ENCODE results near the gene FBXW10.
"Not testable (repeated sequence)": the region's sequence is repeated elsewhere in the genome, so short reads cannot be mapped to it uniquely, and the experiment has no call there.

The FBXW10 gene

DNA sequence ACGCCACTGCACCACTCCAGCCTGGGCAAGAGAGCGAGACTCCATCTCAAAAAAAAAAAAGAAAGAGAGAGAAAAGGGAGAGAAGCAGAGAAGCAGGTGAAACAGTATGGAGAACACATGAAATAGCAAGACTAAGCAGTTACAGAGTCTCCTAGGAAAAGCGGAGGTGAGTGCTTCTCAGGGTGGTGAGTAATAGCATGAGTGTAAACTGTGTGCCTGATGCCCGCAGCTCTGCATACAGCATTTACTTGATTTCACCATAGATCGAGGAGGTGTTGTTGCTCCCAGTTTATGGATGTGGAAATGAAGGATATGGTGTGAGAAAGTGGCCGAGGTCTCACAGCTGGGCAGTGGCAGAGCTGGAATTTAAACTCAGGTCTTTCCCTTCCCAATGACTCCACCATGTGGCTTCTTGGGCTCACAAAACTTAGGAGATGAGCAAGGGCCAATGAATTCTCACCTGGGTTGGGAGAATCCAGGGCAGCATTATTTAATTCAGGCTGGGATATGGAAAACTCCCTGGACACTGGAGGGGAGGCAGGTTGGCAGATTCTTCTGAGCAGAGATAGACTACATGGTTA, 10.1 kb downstream of the FBXW10 start:
- DNase-seq (ENCODE audit: low read depth in 3 of 3): not testable (repeated sequence)

GRCh38 chr17:18755969-18756368, 12.1 kb downstream of the FBXW10 start:
- not testable (repeated sequence) for DNase-seq (ENCODE audit: low read depth in 3 of 3)

DNA sequence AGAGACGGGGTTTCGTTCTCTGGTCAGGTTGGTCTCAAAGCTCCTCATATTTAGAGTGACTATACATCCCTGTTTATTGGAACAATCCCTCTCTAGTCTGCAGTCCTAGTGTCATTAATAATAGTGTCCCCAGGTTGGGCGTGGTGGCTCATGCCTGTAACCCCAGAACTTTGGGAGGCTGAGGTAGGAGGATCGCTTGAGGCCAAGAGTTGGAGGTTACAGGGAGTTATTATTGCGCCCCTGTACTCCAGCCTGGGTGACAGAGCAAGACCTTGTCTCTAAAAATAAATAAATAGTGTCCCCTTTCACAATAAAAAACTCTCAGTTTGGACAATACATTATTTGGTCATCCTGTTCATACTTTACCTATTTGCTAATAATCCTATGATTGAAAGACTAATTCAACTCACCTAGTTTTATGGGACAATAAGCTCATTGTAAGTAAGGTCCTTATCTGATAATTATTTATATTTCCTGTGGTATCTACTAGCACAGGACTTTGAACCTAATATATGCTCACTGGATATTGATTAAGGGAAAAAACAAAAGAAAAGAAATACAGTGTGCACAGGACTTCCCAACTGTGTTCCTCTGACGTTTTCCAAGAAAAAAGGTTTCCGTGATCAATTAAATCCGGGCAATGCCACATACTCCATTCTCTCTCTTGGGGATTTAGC, 13.7 kb downstream of the FBXW10 start:
- not testable (repeated sequence) for DNase-seq (ENCODE audit: low read depth in 3 of 3)

DNA sequence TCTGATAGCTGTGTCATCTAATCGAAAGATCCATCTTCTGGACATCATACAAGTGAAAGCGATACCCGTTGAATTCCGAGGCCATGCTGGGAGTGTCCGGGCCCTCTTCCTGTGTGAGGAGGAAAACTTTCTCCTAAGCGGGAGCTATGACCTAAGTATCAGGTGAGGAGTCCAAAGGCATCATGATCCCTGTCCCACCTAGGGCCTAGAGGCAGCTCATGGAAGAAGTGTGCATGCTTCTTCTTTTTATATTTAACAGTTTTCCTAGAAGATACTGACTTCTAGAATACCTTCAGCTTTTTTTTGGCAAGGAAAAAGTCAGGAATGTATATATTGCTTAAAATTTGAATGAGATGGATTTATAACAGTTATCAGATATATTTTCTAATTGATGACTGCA, 14.5 kb downstream of the FBXW10 start:
- not testable (repeated sequence) for DNase-seq (ENCODE audit: low read depth in 3 of 3)

DNA sequence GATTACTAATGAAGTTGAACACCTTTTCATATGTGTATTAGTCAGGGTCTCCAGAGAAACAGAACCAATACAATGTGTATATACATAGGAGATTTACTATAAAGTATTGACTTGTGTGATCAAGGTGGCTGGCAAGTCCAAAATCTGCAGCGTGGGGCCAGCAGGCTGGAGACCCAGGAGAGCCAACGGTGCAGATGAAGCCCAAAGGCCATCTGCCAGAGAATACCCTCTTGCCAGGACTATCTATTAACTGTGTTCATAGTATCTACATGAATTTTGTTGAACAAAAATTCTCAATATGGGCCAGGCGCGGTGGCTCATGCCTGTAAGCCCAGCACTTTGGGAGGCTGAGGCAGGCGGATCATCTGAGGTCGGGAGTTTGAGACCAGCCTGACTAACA, 16.4 kb downstream of the FBXW10 start:
- DNase-seq (ENCODE audit: low read depth in 3 of 3): not testable (repeated sequence)

DNA sequence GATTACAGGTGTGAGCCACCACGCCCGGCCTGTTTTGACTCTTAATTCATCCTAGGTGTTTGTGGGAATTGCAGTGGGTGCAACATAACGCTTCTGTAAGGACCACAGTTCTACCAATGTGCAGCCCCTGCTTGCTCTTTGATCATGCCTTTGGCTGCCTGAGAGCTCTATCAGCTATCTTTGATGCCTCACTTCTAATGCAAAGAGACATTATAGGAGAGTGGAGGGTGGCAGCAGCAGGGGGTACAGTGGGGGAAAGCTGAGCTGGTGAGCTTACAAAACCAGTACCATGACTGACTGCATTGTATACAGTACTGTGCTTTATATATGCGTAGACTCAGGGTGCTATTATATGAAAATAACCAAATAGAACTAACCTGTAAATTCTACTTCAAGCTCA, 26.7 kb downstream of the FBXW10 start:
- not testable (repeated sequence) for DNase-seq (ENCODE audit: low read depth in 3 of 3)

DNA sequence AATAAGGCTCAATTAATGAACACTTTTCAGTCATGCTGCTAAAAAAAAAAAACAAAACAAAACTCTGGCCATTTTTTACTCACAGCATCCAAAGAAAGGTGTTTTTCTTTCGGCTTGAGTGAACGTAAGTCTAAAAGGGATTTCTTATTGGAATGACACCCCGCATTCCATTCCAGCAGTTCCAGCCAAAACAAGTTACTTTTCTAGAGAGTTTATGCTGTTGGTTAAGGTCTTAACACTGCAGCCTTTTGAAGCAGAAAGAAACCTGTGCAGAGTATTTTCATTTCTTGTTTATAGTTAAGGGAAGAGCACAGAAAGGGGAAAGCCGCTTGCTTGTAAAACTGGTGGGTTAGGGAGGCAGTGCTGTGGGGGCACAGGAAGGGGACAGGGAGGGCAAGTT, 27.2 kb downstream of the FBXW10 start:
- DNase-seq (ENCODE audit: low read depth in 3 of 3): not testable (repeated sequence)

- DNase-seq (ENCODE audit: low read depth in 3 of 3): no peak
Measured at GRCh38 chr17:18772471-18772870, 28.6 kb downstream of the FBXW10 start.

GRCh38 chr17:18780991-18781718, 37.3 kb downstream of the FBXW10 start, which contains the start of gene TVP23B:
TSS of gene TVP23B (plus strand) at chr17:18781183. CDS start at chr17:18781294, 111 bp downstream.
- peak; percentile 96 to 97 (median 97) for DNase-seq (ENCODE audit: low read depth in 3 of 3)

DNA sequence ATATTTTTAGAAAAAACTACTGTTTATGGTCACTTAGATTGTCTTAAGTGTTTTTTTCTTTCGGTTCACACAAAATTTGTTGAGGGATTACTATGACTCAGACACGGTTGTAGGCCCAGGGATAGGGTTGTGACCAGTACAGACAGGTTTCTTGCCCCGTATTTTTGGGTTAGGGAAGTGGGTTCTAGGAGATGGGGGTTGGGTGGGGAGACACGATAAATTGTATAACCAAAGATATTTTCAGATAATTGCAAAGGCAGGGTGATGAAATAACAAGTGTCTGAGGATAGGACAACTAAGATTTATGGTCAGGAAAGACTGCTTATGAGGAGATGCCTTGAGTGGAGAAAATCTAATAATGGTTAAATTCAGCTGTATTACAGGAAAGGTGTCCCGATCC, 38.0 kb downstream of the FBXW10 start:
- DNase-seq (ENCODE audit: low read depth in 3 of 3): not testable (repeated sequence)

DNA sequence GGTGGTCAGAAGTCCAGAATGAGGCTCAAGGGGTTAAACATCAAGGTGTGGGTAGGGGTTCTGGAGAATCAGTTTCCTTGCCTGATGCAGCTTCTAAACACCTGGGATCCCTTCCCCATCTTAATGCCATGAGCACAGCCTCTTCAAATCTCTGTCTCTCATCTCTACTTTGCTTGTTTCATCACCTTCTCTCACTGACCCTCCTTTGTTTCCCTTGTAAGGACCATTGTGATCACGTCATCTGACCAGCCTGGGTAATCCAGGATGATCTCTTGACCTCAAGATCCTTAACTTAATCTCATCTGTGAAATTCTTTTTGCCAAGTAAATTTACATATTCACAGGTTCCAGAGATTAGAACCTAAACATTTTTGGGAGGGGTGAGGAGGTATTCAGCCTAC, 42.1 kb downstream of the FBXW10 start:
- DNase-seq (ENCODE audit: low read depth in 3 of 3): not testable (repeated sequence)

DNA sequence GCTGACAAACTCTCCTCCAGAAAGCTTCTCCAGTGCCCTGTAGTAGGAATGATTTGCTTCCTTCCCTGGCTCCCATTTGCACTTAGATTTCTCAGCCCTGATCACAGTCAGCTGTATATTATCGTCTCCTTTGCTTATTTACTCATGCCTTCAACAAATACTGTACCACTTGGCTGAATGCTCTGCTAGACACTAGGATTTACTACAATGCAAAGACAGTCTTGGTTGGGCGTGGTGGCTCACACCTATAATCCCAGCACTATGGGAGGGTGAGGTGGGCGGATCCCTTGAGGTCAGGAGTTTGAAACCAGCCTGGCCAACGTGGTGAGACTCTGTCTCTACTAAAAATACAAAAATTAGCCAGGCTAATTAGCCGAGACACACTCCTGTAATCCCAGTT, 43.0 kb downstream of the FBXW10 start:
- not testable (repeated sequence) for DNase-seq (ENCODE audit: low read depth in 3 of 3)

GRCh38 chr17:18791402-18791801, 47.5 kb downstream of the FBXW10 start:
- DNase-seq (ENCODE audit: low read depth in 3 of 3): not testable (repeated sequence)

DNA sequence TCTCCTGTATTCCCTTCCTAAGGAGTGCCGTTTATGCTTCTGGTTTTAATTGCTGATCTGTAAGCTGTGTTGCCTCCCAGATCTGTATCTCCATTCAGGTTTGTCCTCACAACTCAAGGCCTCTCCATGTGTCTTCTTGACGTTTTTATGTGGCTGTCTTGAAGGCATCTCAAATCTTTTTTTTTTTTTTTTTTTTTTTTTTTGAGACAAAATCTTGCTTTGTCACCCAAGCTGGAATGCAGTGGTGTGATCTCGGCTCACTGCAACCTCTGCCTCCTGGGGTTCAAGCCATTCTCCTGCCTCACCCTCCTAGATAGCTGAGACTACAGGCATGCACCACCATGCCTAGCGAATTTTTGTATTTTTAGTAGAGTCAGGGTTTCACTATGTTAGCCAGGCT, 51.0 kb downstream of the FBXW10 start:
- DNase-seq (ENCODE audit: low read depth in 3 of 3): not testable (repeated sequence)

DNA sequence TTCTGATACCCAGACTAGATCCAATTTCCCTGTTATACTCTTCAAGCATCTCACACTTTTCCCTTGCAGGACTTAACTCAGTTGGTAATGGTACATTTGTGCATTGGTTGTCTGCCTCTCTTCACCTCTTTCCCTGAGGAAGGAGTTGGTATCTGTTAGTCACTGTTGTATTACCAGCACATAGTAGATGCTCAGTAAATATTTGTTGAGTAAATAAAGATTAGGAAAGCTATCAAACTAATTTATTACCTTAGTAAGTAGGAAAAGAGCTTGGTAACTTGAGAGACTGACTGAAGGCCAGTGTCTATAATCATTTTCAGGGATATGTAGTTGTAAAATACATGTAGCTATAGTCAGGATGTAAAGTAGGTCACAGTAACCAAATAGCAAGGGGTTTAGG, 53.0 kb downstream of the FBXW10 start:
- DNase-seq (ENCODE audit: low read depth in 3 of 3): not testable (repeated sequence)

GRCh38 chr17:18803458-18804245, 59.8 kb downstream of the FBXW10 start:
- DNase-seq (ENCODE audit: low read depth in 3 of 3): not testable (repeated sequence)

DNA sequence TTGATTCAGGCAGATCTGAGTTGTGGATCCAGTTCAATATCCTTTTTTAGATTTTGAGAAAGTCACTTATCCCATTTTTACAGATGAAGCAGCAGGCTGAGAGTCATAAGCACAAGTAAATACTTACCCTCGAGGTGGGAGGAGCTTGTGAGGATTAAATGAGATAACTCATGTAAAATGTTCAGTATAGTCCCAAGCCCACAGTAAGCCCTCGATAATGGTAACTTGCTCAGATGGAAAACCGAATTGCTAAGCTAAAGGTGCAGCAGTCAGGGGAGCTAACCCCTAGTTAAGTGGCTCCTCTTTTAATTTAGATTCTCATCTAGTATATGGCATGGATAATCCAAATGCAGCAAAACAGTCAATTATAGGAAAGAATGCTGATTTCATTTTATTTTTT, 72.1 kb downstream of the FBXW10 start:
- not testable (repeated sequence) for DNase-seq (ENCODE audit: low read depth in 3 of 3)

DNA sequence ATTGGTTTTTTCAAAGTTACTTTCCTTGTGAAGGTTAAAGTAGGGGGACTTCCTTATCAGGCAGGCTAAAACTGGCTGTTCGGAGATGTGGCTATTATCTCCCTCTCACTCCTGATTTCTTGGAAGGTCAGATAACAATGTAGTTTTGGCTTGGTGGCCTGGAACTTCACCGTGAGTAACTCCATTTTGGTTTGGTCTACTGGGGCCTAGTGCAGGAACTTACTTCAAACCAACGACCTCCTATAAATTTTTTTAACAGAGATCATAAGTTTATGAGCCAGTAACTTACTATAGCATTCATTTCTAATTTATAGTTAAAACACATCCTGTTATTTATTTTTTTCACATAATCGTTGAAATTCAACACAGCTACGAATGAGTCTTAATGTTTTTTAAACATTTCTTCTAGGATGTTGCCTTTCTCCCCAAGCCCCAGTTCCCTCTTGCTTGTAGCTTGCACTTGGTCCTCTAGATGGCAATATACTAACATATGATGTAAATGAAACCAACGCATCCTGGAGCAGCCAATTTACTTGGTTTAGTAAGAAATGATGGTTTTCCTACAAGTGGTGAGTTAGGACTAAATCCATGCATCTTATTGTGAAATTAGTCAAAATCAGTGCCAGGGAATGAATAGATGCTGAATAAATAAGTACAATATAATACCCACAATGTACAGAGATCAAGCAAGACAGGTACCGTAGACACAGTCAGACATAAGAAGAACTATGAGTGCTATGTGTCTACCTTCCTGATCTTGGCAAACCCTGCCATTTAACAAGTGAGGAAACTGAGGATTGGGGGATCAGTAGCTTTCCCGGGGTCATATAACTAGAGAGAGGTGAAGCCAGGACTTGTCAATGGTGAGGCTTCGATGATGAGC, 72.9 kb downstream of the FBXW10 start:
- DNase-seq (ENCODE audit: low read depth in 3 of 3): peak in 1 of 3 donors; percentile 9

- not testable (repeated sequence) for DNase-seq (ENCODE audit: low read depth in 3 of 3)
Measured at GRCh38 chr17:18821430-18821829, 77.6 kb downstream of the FBXW10 start.

GRCh38 chr17:18827613-18828012, 83.8 kb downstream of the FBXW10 start:
- not testable (repeated sequence) for DNase-seq (ENCODE audit: low read depth in 3 of 3)
